Fibroblast of villous mesenchyme (primary cell): ENCODE results near the gene RNF11. TPM values are rescaled to one million over a fixed set of nuclear protein-coding genes. Genes with fewer than 3 reads are reported as not detected.

Experiments used
- DNase-seq: peaks from one replicate; pipeline ENCODE4 v3.0.0-alpha.2; 2010; ENCODE audit warnings: low read depth
- H3K4me3 ChIP-seq: 2 replicates; pipeline ENCODE4 v1.5.1; 2011; ENCODE audit warnings: low read depth, mild to moderate bottlenecking, low read length
- CTCF ChIP-seq: IDR thresholded peaks from 2 replicates; pipeline ENCODE4 v1.5.1; 2012; ENCODE audit warnings: low read depth, mild to moderate bottlenecking, low read length; ENCODE audit not compliant: insufficient read depth
- total RNA-seq: library from RNA; depleted of rRNA; stranded (reverse); fragments of >200 nt; gene quantifications from 2 replicates; pipeline ENCODE4 v1.2.3, GENCODE V29; 2012

Gene RNF11
- total RNA-seq, 1 donor = 130 TPM

- no peak for TF ChIP-seq CTCF
- no peak overlapping the region for H3K4me3 ChIP-seq
- DNase-seq = no peak
These were observed 40.2 kb downstream of the RNF11 start for GRCh38 chr1:51276286-51276685.

- no peak for DNase-seq
- no peak for TF ChIP-seq CTCF
- H3K4me3 ChIP-seq = no peak overlapping the region
These were observed 44.4 kb downstream of the RNF11 start for GRCh38 chr1:51280321-51280978.

- no peak overlapping the region for H3K4me3 ChIP-seq
- no peak for TF ChIP-seq CTCF
- no peak for DNase-seq
These were observed 45.7 kb downstream of the RNF11 start for GRCh38 chr1:51281807-51282206.

GRCh38 chr1:51282605-51283004, 46.5 kb downstream of the RNF11 start:
- TF ChIP-seq CTCF = no peak
- no peak for DNase-seq
- no peak overlapping the region for H3K4me3 ChIP-seq

GRCh38 chr1:51283979-51284378, 47.9 kb downstream of the RNF11 start:
- TF ChIP-seq CTCF = no peak
- DNase-seq = no peak
- no peak overlapping the region for H3K4me3 ChIP-seq

- DNase-seq = no peak
- TF ChIP-seq CTCF = no peak
- H3K4me3 ChIP-seq = no peak overlapping the region
These were observed 48.4 kb downstream of the RNF11 start for GRCh38 chr1:51284487-51284954.

GRCh38 chr1:51285055-51285454, 49.0 kb downstream of the RNF11 start:
- DNase-seq = no peak
- no peak for TF ChIP-seq CTCF
- H3K4me3 ChIP-seq = no peak overlapping the region
